Kidney epithelial cell (primary cell): Measurements from ENCODE around the gene NHLRC3. TPM values are rescaled to one million over a fixed set of nuclear protein-coding genes. Genes with fewer than 3 reads are reported as not detected.

ENCODE experiments used
- DNase-seq: peaks from one replicate; pipeline ENCODE4 v3.0.0-alpha.2; 2010; ENCODE audit warnings: low read depth
- H3K27me3 ChIP-seq: 2 replicates; pipeline ENCODE4 v1.6.0; 2011; ENCODE audit warnings: low read length; ENCODE audit not compliant: control insufficient read depth, insufficient read depth
- H3K36me3 ChIP-seq: 2 replicates; pipeline ENCODE4 v1.5.1; 2011; ENCODE audit warnings: low read length; ENCODE audit not compliant: control insufficient read depth, insufficient read depth
- H3K4me3 ChIP-seq: 2 replicates; pipeline ENCODE4 v1.5.1; 2011; ENCODE audit warnings: low read depth, mild to moderate bottlenecking, control low read depth, low read length
- total RNA-seq: library from RNA; depleted of rRNA; stranded (reverse); fragments of >200 nt; gene quantifications from 2 replicates; pipeline ENCODE4 v1.2.3, GENCODE V29; 2015
- TF ChIP-seq, protein P1 (sequence below): IDR thresholded peaks from 2 replicates; pipeline ENCODE4 v1.5.1; 2011; ENCODE audit warnings: mild to moderate bottlenecking, moderate library complexity, low read length, control low read depth, inconsistent platforms; ENCODE audit not compliant: insufficient read depth, poor library complexity, severe bottlenecking

Gene NHLRC3
- total RNA-seq, 1 donor from 2014 or later: 15.7 TPM

DNA sequence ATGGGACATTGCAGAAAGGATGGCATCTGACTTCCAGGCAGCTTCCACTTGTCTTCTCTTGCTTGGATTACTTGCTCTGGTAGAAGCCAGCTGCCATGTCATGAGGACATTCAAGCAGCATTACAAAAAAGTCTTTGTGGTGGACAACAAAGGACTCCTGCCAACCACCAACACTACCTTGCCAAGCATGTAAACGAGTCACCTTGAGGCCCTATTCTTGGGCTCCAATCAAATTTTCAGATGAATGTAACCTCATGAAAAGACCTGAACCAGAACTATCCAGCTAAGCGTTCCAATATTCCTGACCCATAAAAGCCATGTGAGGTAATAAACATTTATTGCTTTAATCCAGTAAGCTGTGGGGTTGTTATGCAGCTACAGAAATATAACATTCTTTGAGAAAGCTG lies 12.8 kb upstream of the NHLRC3 start:
- Histone ChIP-seq H3K27me3 (no peaks in the 10 kb centered on the region), H3K36me3 (no peaks in the 10 kb centered on the region), H3K4me3 (no peak overlapping the region)
- no peak for DNase-seq
- TF ChIP-seq, protein P1, sequence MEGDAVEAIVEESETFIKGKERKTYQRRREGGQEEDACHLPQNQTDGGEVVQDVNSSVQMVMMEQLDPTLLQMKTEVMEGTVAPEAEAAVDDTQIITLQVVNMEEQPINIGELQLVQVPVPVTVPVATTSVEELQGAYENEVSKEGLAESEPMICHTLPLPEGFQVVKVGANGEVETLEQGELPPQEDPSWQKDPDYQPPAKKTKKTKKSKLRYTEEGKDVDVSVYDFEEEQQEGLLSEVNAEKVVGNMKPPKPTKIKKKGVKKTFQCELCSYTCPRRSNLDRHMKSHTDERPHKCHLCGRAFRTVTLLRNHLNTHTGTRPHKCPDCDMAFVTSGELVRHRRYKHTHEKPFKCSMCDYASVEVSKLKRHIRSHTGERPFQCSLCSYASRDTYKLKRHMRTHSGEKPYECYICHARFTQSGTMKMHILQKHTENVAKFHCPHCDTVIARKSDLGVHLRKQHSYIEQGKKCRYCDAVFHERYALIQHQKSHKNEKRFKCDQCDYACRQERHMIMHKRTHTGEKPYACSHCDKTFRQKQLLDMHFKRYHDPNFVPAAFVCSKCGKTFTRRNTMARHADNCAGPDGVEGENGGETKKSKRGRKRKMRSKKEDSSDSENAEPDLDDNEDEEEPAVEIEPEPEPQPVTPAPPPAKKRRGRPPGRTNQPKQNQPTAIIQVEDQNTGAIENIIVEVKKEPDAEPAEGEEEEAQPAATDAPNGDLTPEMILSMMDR: no peak

DNA sequence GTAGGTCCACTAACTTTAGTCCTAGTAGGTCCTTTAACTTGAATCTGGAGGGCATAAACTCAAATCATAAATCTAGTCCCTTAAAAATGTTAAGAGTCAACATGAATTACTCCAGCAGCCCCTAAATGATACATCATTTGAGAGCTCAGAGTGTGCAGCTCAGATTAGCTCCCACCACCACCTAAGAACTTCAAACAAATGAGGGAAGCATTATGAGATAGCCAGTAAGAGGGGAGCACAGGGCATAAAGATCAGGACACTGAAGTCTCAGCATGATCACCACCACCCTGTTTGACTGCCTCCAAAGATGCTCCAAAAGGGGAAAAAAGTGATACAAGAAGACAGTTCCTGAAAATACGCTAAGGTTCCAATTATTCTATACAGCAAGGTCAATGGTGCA lies 6.1 kb upstream of the NHLRC3 start:
- Histone ChIP-seq H3K36me3 (no peaks in the 10 kb centered on the region), H3K27me3 (no peaks in the 10 kb centered on the region), H3K4me3 (no peak overlapping the region)
- TF ChIP-seq, protein P1: no peak
- no peak for DNase-seq

DNA sequence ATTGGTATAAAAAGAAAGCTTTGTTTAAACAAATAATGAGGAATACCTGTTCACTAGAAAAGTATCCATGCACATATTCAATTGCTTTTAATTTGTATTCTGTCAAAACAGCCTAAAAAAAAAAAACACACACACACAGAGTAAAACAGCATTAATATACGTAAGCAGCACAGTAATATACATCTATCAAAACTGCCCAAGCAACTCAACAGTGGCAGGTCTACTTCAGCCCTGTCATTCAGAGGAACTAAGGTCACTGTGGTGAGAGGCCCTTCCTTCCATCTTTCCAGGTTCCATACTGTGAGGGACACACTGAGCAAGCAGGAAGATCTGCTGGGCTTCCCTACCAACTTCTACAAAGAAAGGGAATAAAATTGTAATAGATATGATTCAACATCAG lies 4.2 kb upstream of the NHLRC3 start:
- H3K36me3 ChIP-seq: no peaks in the 10 kb centered on the region
- TF ChIP-seq, protein P1: no peak
- H3K27me3 ChIP-seq: no peaks in the 10 kb centered on the region
- no peak overlapping the region for H3K4me3 ChIP-seq
- no peak for DNase-seq

DNA sequence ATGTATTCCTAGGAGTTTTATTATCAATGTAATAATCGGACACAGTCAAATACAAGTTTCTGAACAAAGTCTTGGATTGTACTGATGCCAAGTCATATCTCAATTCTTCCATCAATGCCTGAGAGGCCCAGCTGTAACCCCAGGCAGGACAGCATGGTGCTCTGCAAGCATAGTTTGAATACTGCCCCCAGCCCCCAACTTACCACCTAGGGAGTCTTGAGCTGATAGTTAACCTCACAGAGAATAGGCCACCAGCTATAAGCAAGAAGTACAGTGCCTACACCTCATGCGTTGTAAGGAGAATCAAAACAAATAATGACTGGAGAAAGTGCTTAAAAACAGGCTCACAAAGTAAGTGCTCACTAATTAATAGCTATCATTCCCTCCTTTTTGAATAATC lies 3.1 kb upstream of the NHLRC3 start:
- Histone ChIP-seq H3K4me3 (peak overlapping the region; percentile 73), H3K27me3 (no peaks in the 10 kb centered on the region), H3K36me3 (no peaks in the 10 kb centered on the region)
- DNase-seq: no peak
- TF ChIP-seq, protein P1: no peak

DNA sequence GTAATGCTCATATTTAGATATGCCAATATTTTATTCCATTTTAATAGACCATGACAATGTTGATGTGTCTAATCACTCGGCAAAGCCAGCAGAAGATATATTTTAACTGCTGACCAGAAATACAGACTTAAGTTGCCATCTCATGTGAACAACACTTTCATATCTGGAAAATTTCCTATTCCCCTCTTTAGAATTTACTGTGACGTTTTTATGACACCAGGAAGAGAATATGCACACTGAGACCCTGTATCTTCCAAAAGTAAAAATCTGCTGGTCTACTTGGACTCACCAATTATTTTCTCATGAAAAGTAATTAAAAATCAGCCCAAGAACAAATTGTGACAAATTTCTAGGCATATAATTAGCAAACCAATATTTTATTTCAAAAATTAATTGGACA lies 2.5 kb upstream of the NHLRC3 start:
- Histone ChIP-seq H3K36me3 (no peaks in the 10 kb centered on the region), H3K4me3 (peak overlapping the region; percentile 73), H3K27me3 (no peaks in the 10 kb centered on the region)
- TF ChIP-seq, protein P1: no peak
- DNase-seq: no peak

DNA sequence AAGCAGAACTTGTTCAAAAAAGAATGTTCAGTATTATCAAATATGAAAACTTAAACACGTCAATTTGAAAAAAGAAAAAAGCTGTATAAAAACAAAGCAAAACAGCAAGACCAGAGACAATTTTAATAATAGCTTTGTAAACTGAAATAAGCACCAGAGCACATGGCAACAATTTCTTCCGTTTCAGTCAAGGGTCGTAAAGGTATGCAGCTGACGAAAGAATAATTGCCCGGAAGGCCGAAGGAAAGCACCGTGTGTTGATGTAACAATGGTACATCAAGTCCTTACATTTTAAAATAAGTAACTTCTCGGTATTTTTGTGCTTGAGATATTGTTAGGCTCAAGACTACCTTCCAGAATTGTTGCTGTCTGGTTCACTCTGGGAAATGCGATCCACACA lies 2.0 kb upstream of the NHLRC3 start:
- Histone ChIP-seq H3K36me3 (no peaks in the 10 kb centered on the region), H3K4me3 (peak overlapping the region; percentile 73), H3K27me3 (no peaks in the 10 kb centered on the region)
- TF ChIP-seq, protein P1: no peak
- no peak for DNase-seq
